ENCODE measurements around the gene SLPI.

The SLPI gene

GRCh38 chr20:45221076-45221475, 33.3 kb downstream of the SLPI start, which contains the start of gene SEMG2:
Gene SEMG2 (plus strand): TSS chr20:45221373. CDS start chr20:45221390, 17 bp downstream.
- H3K4me1 Mint-ChIP-seq: no peaks in the 10 kb centered on the region
- DNase-seq: no peak
- peaks cover 40% of the 10 kb centered on the region for H3K27me3 Mint-ChIP-seq
- CTCF ChIA-PET: interaction anchor here (1.0 kb wide), 1 partner anchor 9 kb away, joined by 3 read pairs; no protein-coding TSS in a partner anchor
- H3K27ac Mint-ChIP-seq: no peak within 1 kb of the TSS
- no peaks in the 10 kb centered on the region for H3K36me3 Mint-ChIP-seq
- H3K9me3 Mint-ChIP-seq: no peaks in the 10 kb centered on the region
- no peak within 1 kb of the TSS for H3K4me3 Mint-ChIP-seq

DNA sequence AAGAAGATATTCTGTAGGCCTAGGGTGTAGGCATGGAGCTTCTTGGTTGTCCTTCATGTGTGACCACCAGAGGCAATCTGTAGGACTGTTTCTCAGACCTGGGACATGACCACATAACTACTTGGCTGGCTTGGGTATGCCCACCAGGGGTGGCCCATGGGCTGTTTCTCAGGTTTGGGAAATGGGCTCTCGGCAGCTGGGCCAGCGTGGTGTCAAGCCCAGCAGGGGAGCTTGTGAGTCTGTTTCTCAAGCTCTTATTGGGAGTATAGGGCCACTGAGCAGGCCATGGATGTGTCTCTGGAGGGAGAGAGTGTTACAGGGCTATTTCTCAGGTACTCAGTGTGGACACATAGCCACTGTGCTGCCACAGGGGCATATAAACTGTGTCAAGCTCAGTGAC, 35.7 kb downstream of the SLPI start:
- no peaks in the 10 kb centered on the region for H3K9me3 Mint-ChIP-seq
- DNase-seq: no peak
- no peak overlapping the region for H3K4me3 Mint-ChIP-seq
- no peaks in the 10 kb centered on the region for H3K36me3 Mint-ChIP-seq
- H3K27me3 Mint-ChIP-seq: peaks cover 21% of the 10 kb centered on the region
- CTCF ChIA-PET: no interaction called here
- H3K4me1 Mint-ChIP-seq: no peaks in the 10 kb centered on the region
- no peak overlapping the region for H3K27ac Mint-ChIP-seq

DNA sequence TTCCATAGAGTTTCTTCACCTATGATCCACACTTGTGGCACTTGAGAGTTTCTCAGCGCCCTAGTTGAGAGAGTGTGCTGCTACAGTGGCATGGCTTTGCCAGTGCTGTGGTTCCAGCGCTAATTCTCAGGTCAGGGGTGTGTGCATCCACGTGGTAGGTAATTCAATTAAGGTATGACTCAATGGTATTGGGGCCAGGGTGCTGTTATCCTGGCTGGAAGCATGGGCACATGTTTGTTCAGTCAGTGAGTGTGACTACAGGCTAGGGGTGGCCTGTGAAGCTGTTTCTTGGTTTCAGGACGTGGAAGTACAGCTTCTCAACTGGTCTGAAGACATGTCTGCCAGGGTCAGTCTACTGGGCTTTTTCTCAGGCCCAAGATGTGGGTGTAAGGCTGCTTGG, 36.2 kb downstream of the SLPI start:
- CTCF ChIA-PET: interaction anchor here (0.6 kb wide), 1 partner anchor 26 kb away, joined by 3 read pairs; no protein-coding TSS in a partner anchor
- no peak for DNase-seq
- Mint-ChIP-seq H3K27me3 (peaks cover 20% of the 10 kb centered on the region), H3K36me3 (no peaks in the 10 kb centered on the region), H3K4me3 (no peak overlapping the region), H3K27ac (no peak overlapping the region), H3K9me3 (no peaks in the 10 kb centered on the region), H3K4me1 (no peaks in the 10 kb centered on the region)

GRCh38 chr20:45212836-45213235, 41.5 kb downstream of the SLPI start:
- Mint-ChIP-seq H3K36me3 (no peaks in the 10 kb centered on the region), H3K4me3 (no peak overlapping the region), H3K9me3 (no peaks in the 10 kb centered on the region), H3K4me1 (no peaks in the 10 kb centered on the region), H3K27me3 (peaks cover 16% of the 10 kb centered on the region), H3K27ac (no peak overlapping the region)
- CTCF ChIA-PET: no interaction called here
- DNase-seq: no peak

DNA sequence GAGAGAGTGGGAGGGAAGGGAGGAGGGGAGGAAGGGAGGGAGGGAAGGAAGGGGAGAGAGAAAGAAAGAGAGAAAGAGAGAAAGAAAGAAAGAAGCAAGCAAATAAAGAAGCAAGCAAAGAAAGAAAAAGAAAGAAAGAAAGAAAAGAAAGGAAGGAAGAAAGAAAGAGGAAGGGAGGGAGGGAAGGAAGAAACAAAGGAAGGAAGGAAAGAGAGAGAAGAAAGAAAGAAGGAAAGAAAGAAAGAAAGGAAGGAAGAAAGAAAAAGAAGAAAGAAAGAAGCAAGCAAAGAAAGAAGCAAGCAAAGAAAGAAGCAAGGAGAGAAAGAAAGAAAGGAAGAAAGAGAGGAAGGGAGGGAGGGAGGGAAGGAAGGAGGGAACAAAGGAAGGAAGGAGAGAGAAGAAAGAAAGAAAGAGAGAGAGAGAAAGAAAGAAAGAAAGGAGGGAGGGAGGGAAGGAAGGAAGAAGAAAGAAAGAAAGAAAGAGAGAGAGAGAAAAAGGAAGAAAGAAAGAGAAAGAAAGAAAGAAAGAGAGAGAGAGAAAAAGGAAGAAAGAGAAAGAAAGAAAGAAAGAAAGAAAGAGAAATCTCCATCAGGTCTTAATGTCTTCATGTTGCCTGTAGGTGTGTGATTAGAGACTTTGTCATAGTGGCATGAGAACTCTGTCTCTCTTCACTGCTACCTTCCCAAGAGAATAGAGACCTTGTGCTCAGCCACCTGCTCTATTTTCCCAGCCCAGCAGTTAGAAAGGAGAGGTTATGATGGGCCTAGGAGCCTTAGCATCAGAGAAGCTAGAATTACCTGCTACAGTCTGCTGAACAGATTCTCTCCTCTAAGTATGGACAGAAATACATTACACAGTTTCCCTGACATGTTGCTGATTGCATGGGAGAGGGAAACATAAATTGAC, 42.5 kb downstream of the SLPI start:
- Mint-ChIP-seq H3K9me3 (no peaks in the 10 kb centered on the region), H3K4me3 (no peak overlapping the region), H3K36me3 (no peaks in the 10 kb centered on the region), H3K27me3 (peaks cover 18% of the 10 kb centered on the region), H3K27ac (no peak overlapping the region), H3K4me1 (no peaks in the 10 kb centered on the region)
- CTCF ChIA-PET: no interaction called here
- DNase-seq: no peak

DNA sequence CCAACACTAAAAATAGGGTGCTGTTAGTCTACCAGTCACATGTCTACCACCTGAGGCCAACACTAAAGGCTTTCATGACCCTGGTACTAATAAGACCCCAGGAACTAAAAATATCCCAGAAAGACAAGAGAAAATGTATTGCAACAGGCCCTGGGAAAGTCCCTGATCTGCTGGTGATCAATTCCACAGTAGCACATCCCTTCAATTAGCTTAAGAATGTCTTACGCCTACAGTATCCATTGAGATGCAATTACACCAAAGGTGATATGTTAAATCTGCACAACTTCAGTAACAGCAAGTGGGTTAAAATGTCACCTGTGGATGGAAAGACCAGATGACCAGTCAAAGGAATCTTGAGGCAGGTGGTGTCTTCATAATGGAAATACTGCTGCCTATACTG, 44.4 kb downstream of the SLPI start:
- Mint-ChIP-seq H3K27me3 (peaks cover 21% of the 10 kb centered on the region), H3K27ac (no peak overlapping the region), H3K4me3 (no peak overlapping the region), H3K9me3 (no peaks in the 10 kb centered on the region), H3K4me1 (no peaks in the 10 kb centered on the region), H3K36me3 (no peaks in the 10 kb centered on the region)
- CTCF ChIA-PET: no interaction called here
- DNase-seq: no peak

DNA sequence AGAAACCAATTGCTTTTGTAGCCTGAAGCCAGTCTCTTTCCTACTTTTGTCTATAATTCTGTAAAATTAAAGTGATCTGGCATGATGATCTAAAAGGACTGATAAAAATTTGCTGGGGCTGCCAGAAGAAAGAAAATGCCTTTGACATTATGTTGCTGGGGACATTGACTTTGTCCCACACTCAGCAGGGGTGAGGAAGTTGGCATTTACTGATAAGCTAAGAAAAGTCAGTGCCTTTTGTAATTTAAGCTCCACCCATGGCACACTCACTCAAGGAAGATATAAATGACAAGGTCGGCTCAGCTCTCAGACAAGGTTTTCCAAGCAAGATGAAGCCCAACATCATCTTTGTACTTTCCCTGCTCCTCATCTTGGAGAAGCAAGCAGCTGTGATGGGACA, 47.6 kb downstream of the SLPI start, which contains the start of gene SEMG1:
TSS of gene SEMG1 (plus strand) at position 309 of the 400 bp plus-strand sequence. CDS start at position 330, 21 bp downstream.
- no peak for DNase-seq
- H3K27me3 Mint-ChIP-seq: peaks cover 16% of the 10 kb centered on the region
- H3K27ac Mint-ChIP-seq: no peak within 1 kb of the TSS
- CTCF ChIA-PET: no interaction called here
- no peaks in the 10 kb centered on the region for H3K36me3 Mint-ChIP-seq
- no peaks in the 10 kb centered on the region for H3K9me3 Mint-ChIP-seq
- no peak within 1 kb of the TSS for H3K4me3 Mint-ChIP-seq
- H3K4me1 Mint-ChIP-seq: no peaks in the 10 kb centered on the region

Data from activated naive CD4-positive, alpha-beta T cell treated with anti-CD3 and anti-CD28 coated beads, Interleukin-2, amount 10 ng/mL, durations not matched to agents 7 days and 5 days (primary cell).